GM21360 (cell line): Measurements from ENCODE around the gene ATRNL1.
"Not testable (repeated sequence)": the region's sequence is repeated elsewhere in the genome, so short reads cannot be mapped to it uniquely, and the experiment has no call there.

ENCODE experiments used
- ATAC-seq: cut with Tn5 transposase; IDR thresholded peaks from one replicate; pipeline ENCODE4 v1.9.1; 2021; ENCODE audit warnings: mild to moderate bottlenecking, moderate library complexity; ENCODE audit not compliant: unreplicated experiment

Gene ATRNL1

DNA sequence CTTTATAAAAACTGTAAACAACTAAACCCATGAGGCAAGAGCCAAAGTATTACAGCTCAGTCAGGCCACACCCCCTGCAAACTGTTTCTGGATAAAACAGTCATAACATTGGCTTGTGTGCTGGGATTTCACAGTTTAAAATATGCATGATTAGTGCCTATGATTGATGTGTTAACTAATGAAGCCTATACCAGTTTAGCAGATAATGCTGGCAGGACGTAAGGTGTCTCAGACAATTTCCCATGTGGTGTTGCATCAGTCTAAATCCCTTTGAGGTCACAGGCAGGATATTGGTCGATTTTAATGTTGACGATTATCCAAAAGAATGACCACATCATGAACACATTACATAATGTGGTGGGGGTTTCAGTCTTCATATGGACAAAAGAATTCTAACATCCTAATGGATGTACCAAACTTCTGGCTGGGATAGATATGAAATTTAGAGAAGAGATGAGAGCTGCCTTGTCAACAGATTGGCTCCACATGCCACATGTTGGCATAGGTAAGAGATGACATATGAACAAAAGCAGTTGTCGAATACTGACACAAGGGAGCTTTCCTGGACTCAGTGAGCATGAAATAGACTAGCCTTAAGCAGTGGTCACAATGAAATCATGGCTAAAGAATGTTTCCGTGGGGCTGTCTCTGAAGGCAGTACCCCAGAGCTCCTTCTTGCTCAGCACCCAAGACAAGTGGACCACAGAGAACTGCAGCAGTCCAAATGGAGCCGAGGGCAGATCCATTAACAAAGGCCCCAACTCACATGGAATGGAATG, 734.3 kb downstream of the ATRNL1 start:
- no peak for ATAC-seq

DNA sequence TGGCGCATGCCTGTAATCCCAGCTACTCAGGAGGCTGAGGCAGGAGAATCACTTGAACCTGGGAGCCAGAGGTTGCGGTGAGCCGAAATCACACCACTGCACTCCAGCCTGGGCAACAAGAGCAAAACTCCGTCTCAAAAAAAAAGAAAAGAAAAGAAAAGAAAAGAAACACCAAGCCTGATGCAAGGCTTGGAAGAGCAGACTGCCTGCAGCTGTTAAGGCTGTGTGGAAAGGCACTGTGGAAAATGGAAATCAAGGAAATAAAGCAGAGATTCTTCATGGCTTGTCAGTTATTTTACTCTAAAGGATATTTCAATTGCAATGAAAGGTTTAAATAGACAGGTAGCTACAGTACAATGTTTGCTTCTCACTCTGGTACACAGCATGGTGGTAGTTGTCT, 735.0 kb downstream of the ATRNL1 start:
- ATAC-seq = not testable (repeated sequence)

- ATAC-seq = no peak
These were observed 736.5 kb downstream of the ATRNL1 start for GRCh38 chr10:115829521-115830205.

DNA sequence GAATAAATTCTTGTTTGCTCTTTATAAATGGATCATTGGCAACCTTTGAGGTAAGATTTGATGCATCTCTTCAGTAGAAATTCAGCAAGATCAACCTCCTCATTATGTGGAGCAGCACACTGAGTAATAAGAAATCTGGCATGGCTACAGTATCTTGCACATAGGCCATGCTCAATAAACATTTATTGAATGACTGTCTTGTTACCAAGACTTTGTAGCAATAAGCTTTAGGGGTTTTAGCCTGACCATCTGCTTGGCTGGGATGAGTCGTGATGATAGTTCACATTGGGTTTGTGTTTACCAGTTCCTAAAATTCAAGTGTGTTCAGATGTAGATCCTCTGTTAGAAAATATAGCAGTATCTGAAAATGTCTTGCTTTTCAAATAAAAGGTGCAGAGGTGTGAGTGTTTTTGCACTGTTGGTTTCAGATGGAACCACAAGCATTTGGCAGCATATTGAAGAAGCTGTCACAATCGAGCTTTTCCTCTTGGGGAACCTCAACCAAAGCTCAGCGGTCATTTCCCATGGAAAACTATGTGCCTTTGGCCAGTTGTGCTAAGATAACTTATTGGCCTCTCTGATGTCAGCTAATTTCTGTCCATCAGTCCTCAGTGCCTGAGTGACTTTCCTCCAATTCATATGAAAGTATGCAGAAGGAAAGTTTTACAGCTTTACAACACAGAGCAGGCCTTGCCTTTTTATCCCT, 737.3 kb downstream of the ATRNL1 start:
- ATAC-seq = no peak

DNA sequence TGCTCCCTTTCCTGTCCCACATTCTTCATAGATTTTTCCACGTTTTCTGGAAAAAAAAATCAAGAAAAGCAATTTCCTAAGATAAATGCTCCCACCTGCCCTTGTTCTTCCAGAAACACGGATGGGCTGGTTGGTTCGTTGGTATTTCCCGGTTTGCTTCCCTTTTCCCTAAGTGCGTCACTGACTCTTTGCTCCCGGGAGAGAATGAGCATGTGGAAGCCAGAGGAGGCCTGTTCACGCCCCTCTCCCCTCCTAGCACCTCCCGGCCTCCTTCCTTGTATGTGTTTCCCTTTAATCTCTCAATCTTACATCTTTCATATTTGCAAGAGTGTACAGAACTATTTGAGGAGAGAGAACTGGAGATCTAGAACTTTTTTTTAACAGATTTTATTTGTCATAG, 737.9 kb downstream of the ATRNL1 start:
- no peak for ATAC-seq

GRCh38 chr10:115833119-115833518, 740.0 kb downstream of the ATRNL1 start:
- no peak for ATAC-seq

- no peak for ATAC-seq
These were observed 751.4 kb downstream of the ATRNL1 start for GRCh38 chr10:115844591-115844990.

DNA sequence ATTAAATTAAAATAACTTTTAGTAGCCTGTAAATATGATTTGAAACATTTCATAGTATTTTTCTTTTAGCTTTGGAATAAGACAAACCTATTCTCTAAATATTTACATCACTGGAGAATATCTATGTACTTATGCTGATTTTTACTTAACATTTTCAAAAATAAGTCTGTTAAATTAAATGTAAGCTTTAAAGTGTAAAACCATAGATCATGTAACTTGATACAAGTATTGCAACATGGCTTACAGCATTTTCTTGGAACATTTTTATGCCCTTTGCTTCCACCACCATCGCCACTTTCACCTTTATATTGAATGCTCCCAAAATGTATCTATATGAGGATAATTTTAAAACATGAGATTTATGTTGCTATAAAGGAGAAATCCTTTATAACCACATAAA, 752.8 kb downstream of the ATRNL1 start:
- no peak for ATAC-seq

DNA sequence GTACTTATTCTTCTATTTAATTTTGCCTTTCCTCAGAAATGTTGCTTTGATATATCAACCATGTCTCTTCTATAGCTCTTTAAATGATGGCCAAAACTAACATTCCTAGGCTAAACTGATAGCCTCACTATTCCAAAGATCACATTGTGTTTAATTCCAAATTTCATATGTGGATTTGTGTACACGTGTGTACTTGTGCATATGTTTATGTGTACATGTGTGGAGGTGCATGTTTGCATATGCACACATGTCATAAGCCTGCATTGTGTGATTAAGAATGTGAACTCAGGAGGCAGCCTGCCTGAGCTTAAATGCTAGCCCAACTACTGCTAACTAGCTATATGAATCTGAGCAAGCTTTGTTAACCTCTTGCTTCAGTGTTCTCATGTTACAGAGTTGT, 753.4 kb downstream of the ATRNL1 start:
- no peak for ATAC-seq

GRCh38 chr10:115849197-115849596, 756.0 kb downstream of the ATRNL1 start:
- ATAC-seq = no peak

- no peak for ATAC-seq
These were observed 757.5 kb downstream of the ATRNL1 start for GRCh38 chr10:115850666-115851065.

DNA sequence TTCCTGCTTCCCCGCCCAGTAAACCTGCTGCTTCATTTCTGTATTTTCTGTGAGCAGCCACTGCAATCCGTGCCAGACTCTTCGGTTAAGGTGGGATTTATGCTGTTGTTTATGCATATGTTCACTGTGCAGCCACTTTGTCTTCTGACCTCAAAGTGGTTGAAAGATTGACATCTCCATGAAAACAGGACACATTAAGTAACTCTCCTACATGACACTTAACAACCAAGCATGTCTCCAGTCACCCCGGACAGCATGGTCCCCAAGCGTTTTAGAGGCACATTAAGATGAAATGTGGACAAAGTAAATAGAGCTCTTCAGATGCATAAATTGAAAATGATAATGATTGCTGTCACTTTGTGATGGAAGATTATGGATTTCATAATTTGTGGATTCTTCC, 758.5 kb downstream of the ATRNL1 start:
- no peak for ATAC-seq

- no peak for ATAC-seq
These were observed 761.7 kb downstream of the ATRNL1 start for GRCh38 chr10:115854740-115855435.

DNA sequence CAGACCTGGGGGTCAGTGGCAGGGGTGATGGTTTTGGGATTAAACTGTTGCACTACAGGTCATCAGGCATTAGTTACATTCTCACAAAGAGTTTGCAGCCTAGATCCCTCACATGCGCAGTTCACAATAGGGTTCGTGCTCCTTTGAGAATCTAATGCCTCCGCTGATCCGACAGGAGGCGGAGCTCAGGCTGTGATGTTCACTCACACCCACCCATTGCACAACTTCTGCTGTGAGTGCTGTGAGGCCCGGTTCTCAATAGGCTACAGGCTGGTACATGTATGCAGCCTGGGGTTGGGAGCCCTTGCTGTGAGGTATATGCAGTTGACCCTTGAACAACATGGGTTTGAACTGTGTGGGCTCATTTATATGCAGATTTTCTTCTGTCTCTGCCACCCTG, 763.4 kb downstream of the ATRNL1 start:
- ATAC-seq = no peak

- ATAC-seq = no peak
These were observed 764.7 kb downstream of the ATRNL1 start for GRCh38 chr10:115857856-115858255.

DNA sequence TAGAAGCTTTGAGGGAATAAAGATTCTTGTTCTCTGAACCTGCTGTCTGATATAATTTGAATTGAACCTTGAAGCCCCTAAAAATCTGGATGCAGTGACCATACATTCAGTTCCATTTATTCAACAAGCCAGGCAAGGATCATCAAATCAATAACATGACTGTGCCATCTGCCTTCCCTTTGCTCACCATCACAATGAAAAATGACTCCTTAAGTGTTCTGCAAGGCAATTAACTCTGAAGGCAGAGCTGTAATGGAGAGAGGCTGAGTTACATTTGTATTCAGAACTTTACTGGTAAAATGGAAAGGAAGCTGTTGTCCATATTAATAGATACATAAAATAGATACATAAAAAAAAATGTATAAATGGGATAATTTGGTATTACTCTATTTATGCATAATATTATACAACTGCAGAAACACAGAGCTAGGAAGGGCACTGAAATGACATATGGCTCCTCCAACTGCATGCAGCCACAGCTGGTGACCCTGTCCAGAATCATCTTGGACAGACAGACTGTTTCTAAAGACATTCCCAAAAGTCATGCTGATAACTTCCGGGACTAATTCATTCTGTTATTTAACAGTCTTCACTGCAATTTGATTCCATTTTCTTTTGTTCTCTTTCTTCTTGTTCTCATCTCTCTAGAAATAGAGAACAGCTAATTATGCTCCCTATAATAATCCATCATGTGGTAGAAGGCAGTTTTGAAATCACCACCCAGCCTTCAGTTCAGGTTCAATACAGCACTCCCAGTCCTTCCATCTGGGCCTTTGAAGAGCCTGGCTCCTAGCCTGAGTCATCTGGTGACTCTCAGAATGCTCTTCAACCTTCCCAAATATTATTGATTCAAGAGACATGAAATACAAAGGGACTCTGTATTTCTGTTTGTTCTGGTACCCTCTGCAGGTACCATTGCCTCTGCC, 767.3 kb downstream of the ATRNL1 start:
- ATAC-seq = no peak

- no peak for ATAC-seq
These were observed 768.3 kb downstream of the ATRNL1 start for GRCh38 chr10:115861455-115861854.

DNA sequence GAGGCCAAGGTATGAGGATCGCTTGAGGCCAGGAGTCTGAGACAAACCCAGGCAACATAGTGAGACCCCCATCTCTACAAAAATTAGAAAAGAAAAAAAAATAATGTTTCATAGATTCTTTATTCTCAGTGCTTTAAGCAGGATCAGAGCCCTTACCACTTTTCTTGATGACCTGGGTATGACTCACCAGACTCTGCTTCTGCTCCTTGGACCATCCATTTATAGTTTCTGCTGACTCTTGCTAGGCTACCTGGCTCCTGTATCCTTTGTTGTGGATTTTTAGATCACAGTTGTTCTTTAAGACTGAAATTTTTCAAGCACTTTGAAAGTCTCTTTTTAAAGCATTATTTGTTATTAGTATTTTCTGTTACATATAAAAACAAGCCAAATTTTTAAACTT, 768.7 kb downstream of the ATRNL1 start:
- ATAC-seq = no peak

- ATAC-seq = no peak
These were observed 773.0 kb downstream of the ATRNL1 start for GRCh38 chr10:115866174-115866573.

GRCh38 chr10:115866691-115867090, 773.5 kb downstream of the ATRNL1 start:
- ATAC-seq = no peak
